ENCODE measurements around the gene SLC6A6.

Gene SLC6A6

GRCh38 chr3:14472471-14473351 is 70.3 kb downstream of the SLC6A6 start:
- DNase-seq = no peak

GRCh38 chr3:14473411-14473891 is 71.0 kb downstream of the SLC6A6 start:
- no peak for DNase-seq

- DNase-seq = no peak
These were observed 72.1 kb downstream of the SLC6A6 start for GRCh38 chr3:14474363-14475081.

GRCh38 chr3:14475621-14476020 is 73.2 kb downstream of the SLC6A6 start:
- DNase-seq = no peak

GRCh38 chr3:14476583-14477265 is 74.3 kb downstream of the SLC6A6 start:
- DNase-seq = no peak

- no peak for DNase-seq
These were observed 75.0 kb downstream of the SLC6A6 start for GRCh38 chr3:14477311-14477935.

GRCh38 chr3:14478956-14479550 is 76.6 kb downstream of the SLC6A6 start:
- no peak for DNase-seq

GRCh38 chr3:14479591-14479990 is 77.2 kb downstream of the SLC6A6 start:
- DNase-seq = no peak

GRCh38 chr3:14480207-14481017 is 78.0 kb downstream of the SLC6A6 start:
- DNase-seq = no peak

- no peak for DNase-seq
These were observed 78.7 kb downstream of the SLC6A6 start for GRCh38 chr3:14481018-14481645.

- no peak for DNase-seq
These were observed 79.2 kb downstream of the SLC6A6 start for GRCh38 chr3:14481646-14482036.

- DNase-seq = no peak
These were observed 79.9 kb downstream of the SLC6A6 start for GRCh38 chr3:14482271-14482721.

- no peak for DNase-seq
These were observed 80.9 kb downstream of the SLC6A6 start for GRCh38 chr3:14483286-14483685.

GRCh38 chr3:14484741-14485140 is 82.3 kb downstream of the SLC6A6 start:
- no peak for DNase-seq

- DNase-seq = no peak
These were observed 83.6 kb downstream of the SLC6A6 start for GRCh38 chr3:14485981-14486380.

GRCh38 chr3:14486460-14486859 is 84.1 kb downstream of the SLC6A6 start:
- no peak for DNase-seq

GRCh38 chr3:14487086-14487485 is 84.7 kb downstream of the SLC6A6 start:
- no peak for DNase-seq

- DNase-seq = no peak
These were observed 85.4 kb downstream of the SLC6A6 start for GRCh38 chr3:14487821-14488220.

- DNase-seq = no peak
These were observed 86.1 kb downstream of the SLC6A6 start for GRCh38 chr3:14488286-14489041.

GRCh38 chr3:14489641-14490040 is 87.2 kb downstream of the SLC6A6 start:
- DNase-seq = no peak

All from activated CD4-positive, alpha-beta T cell treated with anti-CD3 and anti-CD28 coated beads for 1 hour (primary cell).